ENCODE results near the gene STYXL1. TPM values are rescaled to one million over a fixed set of nuclear protein-coding genes. Genes with fewer than 3 reads are reported as not detected.

Gene STYXL1
- polyA plus RNA-seq, 3 donors, result 64.6 to 79.8 (median 67.2) TPM

GRCh38 chr7:76074306-76074971 is 26.6 kb upstream of the STYXL1 start:
- no peaks in the 10 kb centered on the region for H3K27me3 ChIP-seq (ENCODE audit: control insufficient read depth in 2 of 2, insufficient read depth in 2 of 2, low read length in 2 of 2)
- Mint-ChIP-seq H3K27me3 (ENCODE audit: low read depth in 3 of 3) (peaks cover 0 to 1% (median 1%) of the 10 kb centered on the region in 3 donors), H3K4me3 (no peak overlapping the region), H3K36me3 (no peaks in the 10 kb centered on the region), H3K9me3 (peaks cover 2 to 13% (median 7%) of the 10 kb centered on the region in 7 donors), H3K4me1 (peaks cover 4% of the 10 kb centered on the region), H3K27ac (no peak overlapping the region)
- no peak overlapping the region for H3K9ac ChIP-seq (ENCODE audit: insufficient read depth, low read length, poor library complexity, severe bottlenecking)
- no peak for DNase-seq
- intact Hi-C loops (cut with micrococcal nuclease), result no loop called here
- no peaks in the 10 kb centered on the region for H4K20me1 ChIP-seq (ENCODE audit: insufficient read depth, low read length)
- H2AFZ ChIP-seq (ENCODE audit: insufficient read depth, low read depth, low read length, poor library complexity, severe bottlenecking), result no peak overlapping the region
- TF ChIP-seq CTCF (IDR thresholded peaks at IDR 0.05), result no peak
- no peaks in the 10 kb centered on the region for H3K4me1 ChIP-seq (ENCODE audit: control insufficient read depth in 1 of 2, insufficient read depth in 2 of 2, low read length in 2 of 2)
- whole genome bisulfite sequencing (ENCODE audit: insufficient coverage), result 95% methylated on average over 35 of the region's 35 CpGs
- H3K4me3 ChIP-seq (replicated peaks in 1 of 3; ENCODE audit: low read depth in 2 of 3, low read length in 3 of 3), result no peak overlapping the region
- no peaks in the 10 kb centered on the region for H3K36me3 ChIP-seq (replicated peaks in 1 of 2; ENCODE audit: control insufficient read depth in 1 of 2, insufficient read depth in 2 of 2, low read length in 2 of 2)
- peaks cover 0 to 22% of the 10 kb centered on the region in 2 donors for H3K9me3 ChIP-seq (replicated peaks in 1 of 2; ENCODE audit: control insufficient read depth in 1 of 2, insufficient read depth in 1 of 2, low read length in 2 of 2)
- no peak overlapping the region for H3K4me2 ChIP-seq (replicated peaks; ENCODE audit: extremely low read depth, low read length, poor library complexity, severe bottlenecking)
- no peak overlapping the region for H3K27ac ChIP-seq (ENCODE audit: low read depth in 1 of 2, low read length in 2 of 2)
- no peaks in the 10 kb centered on the region for H3K79me2 ChIP-seq (ENCODE audit: insufficient read depth, low read length)

- Histone ChIP-seq H3K36me3 (replicated peaks in 1 of 2; ENCODE audit: control insufficient read depth in 1 of 2, insufficient read depth in 2 of 2, low read length in 2 of 2) (no peaks in the 10 kb centered on the region), H3K4me1 (ENCODE audit: control insufficient read depth in 1 of 2, insufficient read depth in 2 of 2, low read length in 2 of 2) (peaks cover 0 to 4% of the 10 kb centered on the region in 2 donors), H2AFZ (ENCODE audit: insufficient read depth, low read depth, low read length, poor library complexity, severe bottlenecking) (no peak overlapping the region), H3K27ac (ENCODE audit: low read depth in 1 of 2, low read length in 2 of 2) (no peak overlapping the region), H3K9ac (ENCODE audit: insufficient read depth, low read length, poor library complexity, severe bottlenecking) (no peak overlapping the region), H4K20me1 (ENCODE audit: insufficient read depth, low read length) (no peaks in the 10 kb centered on the region), H3K27me3 (ENCODE audit: control insufficient read depth in 2 of 2, insufficient read depth in 2 of 2, low read length in 2 of 2) (no peaks in the 10 kb centered on the region), H3K4me2 (replicated peaks; ENCODE audit: extremely low read depth, low read length, poor library complexity, severe bottlenecking) (no peak overlapping the region), H3K9me3 (replicated peaks in 1 of 2; ENCODE audit: control insufficient read depth in 1 of 2, insufficient read depth in 1 of 2, low read length in 2 of 2) (peaks cover 0 to 22% of the 10 kb centered on the region in 2 donors), H3K79me2 (ENCODE audit: insufficient read depth, low read length) (no peaks in the 10 kb centered on the region), H3K4me3 (replicated peaks in 1 of 3; ENCODE audit: low read depth in 2 of 3, low read length in 3 of 3) (no peak overlapping the region)
- Mint-ChIP-seq H3K4me3 (no peak overlapping the region), H3K4me1 (peaks cover 10% of the 10 kb centered on the region), H3K27ac (no peak overlapping the region), H3K9me3 (peaks cover 2 to 13% (median 7%) of the 10 kb centered on the region in 7 donors), H3K27me3 (ENCODE audit: low read depth in 3 of 3) (peaks cover 0 to 2% (median 1%) of the 10 kb centered on the region in 3 donors), H3K36me3 (no peaks in the 10 kb centered on the region)
- DNase-seq, result no peak
- intact Hi-C loops (cut with micrococcal nuclease), result no loop called here
- 98% methylated on average over 45 of the region's 45 CpGs for WGBS (ENCODE audit: insufficient coverage)
- TF ChIP-seq CTCF (IDR thresholded peaks at IDR 0.05), result no peak
These were observed 25.7 kb upstream of the STYXL1 start for GRCh38 chr7:76073335-76073990.
